ENCODE results near the gene ARHGAP15.

Gene ARHGAP15

GRCh38 chr2:143356336-143356735 lies 227.1 kb downstream of the ARHGAP15 start:
- no peak overlapping the region for H3K4me3 ChIP-seq (ENCODE audit: low read length)
- H3K36me3 ChIP-seq (ENCODE audit: control insufficient read depth, insufficient read depth, low read length, severe bottlenecking) = no peaks in the 10 kb centered on the region
- H3K9ac ChIP-seq (ENCODE audit: low read length) = no peak overlapping the region
- H3K27me3 ChIP-seq (replicated peaks; ENCODE audit: control insufficient read depth, insufficient read depth, low read length) = no peaks in the 10 kb centered on the region
- H3K4me1 ChIP-seq (ENCODE audit: control insufficient read depth, insufficient read depth, low read length) = no peaks in the 10 kb centered on the region
- DNase-seq (ENCODE audit: low read depth) = no peak
- no peaks in the 10 kb centered on the region for H3K9me3 ChIP-seq (ENCODE audit: control insufficient read depth, low read length)

- Histone ChIP-seq H3K4me3 (ENCODE audit: low read length) (no peak overlapping the region), H3K9ac (ENCODE audit: low read length) (no peak overlapping the region), H3K27me3 (replicated peaks; ENCODE audit: control insufficient read depth, insufficient read depth, low read length) (no peaks in the 10 kb centered on the region), H3K9me3 (ENCODE audit: control insufficient read depth, low read length) (no peaks in the 10 kb centered on the region), H3K4me1 (ENCODE audit: control insufficient read depth, insufficient read depth, low read length) (no peaks in the 10 kb centered on the region), H3K36me3 (ENCODE audit: control insufficient read depth, insufficient read depth, low read length, severe bottlenecking) (no peaks in the 10 kb centered on the region)
- DNase-seq (ENCODE audit: low read depth) = no peak
Measured at GRCh38 chr2:143356736-143357446, 227.7 kb downstream of the ARHGAP15 start.

GRCh38 chr2:143357966-143358365 lies 228.7 kb downstream of the ARHGAP15 start:
- H3K4me1 ChIP-seq (ENCODE audit: control insufficient read depth, insufficient read depth, low read length) = no peaks in the 10 kb centered on the region
- no peaks in the 10 kb centered on the region for H3K9me3 ChIP-seq (ENCODE audit: control insufficient read depth, low read length)
- no peak overlapping the region for H3K4me3 ChIP-seq (ENCODE audit: low read length)
- DNase-seq (ENCODE audit: low read depth) = peak; percentile 14
- H3K27me3 ChIP-seq (replicated peaks; ENCODE audit: control insufficient read depth, insufficient read depth, low read length) = no peaks in the 10 kb centered on the region
- H3K9ac ChIP-seq (ENCODE audit: low read length) = no peak overlapping the region
- no peaks in the 10 kb centered on the region for H3K36me3 ChIP-seq (ENCODE audit: control insufficient read depth, insufficient read depth, low read length, severe bottlenecking)

- Histone ChIP-seq H3K36me3 (ENCODE audit: control insufficient read depth, insufficient read depth, low read length, severe bottlenecking) (no peaks in the 10 kb centered on the region), H3K4me3 (ENCODE audit: low read length) (no peak overlapping the region), H3K4me1 (ENCODE audit: control insufficient read depth, insufficient read depth, low read length) (no peaks in the 10 kb centered on the region), H3K27me3 (replicated peaks; ENCODE audit: control insufficient read depth, insufficient read depth, low read length) (no peaks in the 10 kb centered on the region), H3K9me3 (ENCODE audit: control insufficient read depth, low read length) (no peaks in the 10 kb centered on the region), H3K9ac (ENCODE audit: low read length) (no peak overlapping the region)
- no peak for DNase-seq (ENCODE audit: low read depth)
Measured at GRCh38 chr2:143361346-143361745, 232.1 kb downstream of the ARHGAP15 start.

GRCh38 chr2:143371616-143372015 lies 242.4 kb downstream of the ARHGAP15 start:
- H3K4me3 ChIP-seq (ENCODE audit: low read length) = no peak overlapping the region
- DNase-seq (ENCODE audit: low read depth) = no peak
- no peaks in the 10 kb centered on the region for H3K27me3 ChIP-seq (replicated peaks; ENCODE audit: control insufficient read depth, insufficient read depth, low read length)
- H3K4me1 ChIP-seq (ENCODE audit: control insufficient read depth, insufficient read depth, low read length) = peaks cover 4% of the 10 kb centered on the region
- H3K36me3 ChIP-seq (ENCODE audit: control insufficient read depth, insufficient read depth, low read length, severe bottlenecking) = no peaks in the 10 kb centered on the region
- no peak overlapping the region for H3K9ac ChIP-seq (ENCODE audit: low read length)
- H3K9me3 ChIP-seq (ENCODE audit: control insufficient read depth, low read length) = no peaks in the 10 kb centered on the region

GRCh38 chr2:143375384-143375880 lies 246.2 kb downstream of the ARHGAP15 start:
- H3K4me1 ChIP-seq (ENCODE audit: control insufficient read depth, insufficient read depth, low read length) = peaks cover 4% of the 10 kb centered on the region
- no peak overlapping the region for H3K4me3 ChIP-seq (ENCODE audit: low read length)
- H3K36me3 ChIP-seq (ENCODE audit: control insufficient read depth, insufficient read depth, low read length, severe bottlenecking) = no peaks in the 10 kb centered on the region
- no peak for DNase-seq (ENCODE audit: low read depth)
- no peak overlapping the region for H3K9ac ChIP-seq (ENCODE audit: low read length)
- no peaks in the 10 kb centered on the region for H3K27me3 ChIP-seq (replicated peaks; ENCODE audit: control insufficient read depth, insufficient read depth, low read length)
- H3K9me3 ChIP-seq (ENCODE audit: control insufficient read depth, low read length) = no peaks in the 10 kb centered on the region

- H3K36me3 ChIP-seq (ENCODE audit: control insufficient read depth, insufficient read depth, low read length, severe bottlenecking) = no peaks in the 10 kb centered on the region
Measured at GRCh38 chr2:143378996-143379395, 249.8 kb downstream of the ARHGAP15 start.

GRCh38 chr2:143379955-143380354 lies 250.7 kb downstream of the ARHGAP15 start:
- Histone ChIP-seq H3K9me3 (ENCODE audit: control insufficient read depth, low read length) (no peaks in the 10 kb centered on the region), H3K36me3 (ENCODE audit: control insufficient read depth, insufficient read depth, low read length, severe bottlenecking) (no peaks in the 10 kb centered on the region), H3K9ac (ENCODE audit: low read length) (no peak overlapping the region), H3K27me3 (replicated peaks; ENCODE audit: control insufficient read depth, insufficient read depth, low read length) (no peaks in the 10 kb centered on the region), H3K4me3 (ENCODE audit: low read length) (no peak overlapping the region), H3K4me1 (ENCODE audit: control insufficient read depth, insufficient read depth, low read length) (no peaks in the 10 kb centered on the region)
- DNase-seq (ENCODE audit: low read depth) = no peak

More at GRCh38 chr2:143378996-143379395, 249.8 kb downstream of the ARHGAP15 start:
- H3K9me3 ChIP-seq (ENCODE audit: control insufficient read depth, low read length) = no peaks in the 10 kb centered on the region
- H3K4me3 ChIP-seq (ENCODE audit: low read length) = no peak overlapping the region
- DNase-seq (ENCODE audit: low read depth) = no peak
- H3K4me1 ChIP-seq (ENCODE audit: control insufficient read depth, insufficient read depth, low read length) = no peaks in the 10 kb centered on the region
- H3K27me3 ChIP-seq (replicated peaks; ENCODE audit: control insufficient read depth, insufficient read depth, low read length) = no peaks in the 10 kb centered on the region
- H3K9ac ChIP-seq (ENCODE audit: low read length) = no peak overlapping the region

- no peak for DNase-seq (ENCODE audit: low read depth)
- Histone ChIP-seq H3K4me3 (ENCODE audit: low read length) (no peak overlapping the region), H3K9me3 (ENCODE audit: control insufficient read depth, low read length) (no peaks in the 10 kb centered on the region), H3K9ac (ENCODE audit: low read length) (no peak overlapping the region), H3K27me3 (replicated peaks; ENCODE audit: control insufficient read depth, insufficient read depth, low read length) (no peaks in the 10 kb centered on the region), H3K4me1 (ENCODE audit: control insufficient read depth, insufficient read depth, low read length) (no peaks in the 10 kb centered on the region), H3K36me3 (ENCODE audit: control insufficient read depth, insufficient read depth, low read length, severe bottlenecking) (no peaks in the 10 kb centered on the region)
Measured at GRCh38 chr2:143382573-143382972, 253.4 kb downstream of the ARHGAP15 start.

GRCh38 chr2:143383016-143383415 lies 253.8 kb downstream of the ARHGAP15 start:
- Histone ChIP-seq H3K36me3 (ENCODE audit: control insufficient read depth, insufficient read depth, low read length, severe bottlenecking) (no peaks in the 10 kb centered on the region), H3K4me3 (ENCODE audit: low read length) (no peak overlapping the region), H3K9ac (ENCODE audit: low read length) (no peak overlapping the region), H3K27me3 (replicated peaks; ENCODE audit: control insufficient read depth, insufficient read depth, low read length) (no peaks in the 10 kb centered on the region), H3K9me3 (ENCODE audit: control insufficient read depth, low read length) (no peaks in the 10 kb centered on the region), H3K4me1 (ENCODE audit: control insufficient read depth, insufficient read depth, low read length) (no peaks in the 10 kb centered on the region)
- DNase-seq (ENCODE audit: low read depth) = no peak

GRCh38 chr2:143384111-143384510 lies 254.9 kb downstream of the ARHGAP15 start:
- no peaks in the 10 kb centered on the region for H3K36me3 ChIP-seq (ENCODE audit: control insufficient read depth, insufficient read depth, low read length, severe bottlenecking)
- H3K9me3 ChIP-seq (ENCODE audit: control insufficient read depth, low read length) = no peaks in the 10 kb centered on the region
- H3K9ac ChIP-seq (ENCODE audit: low read length) = no peak overlapping the region
- DNase-seq (ENCODE audit: low read depth) = no peak
- no peak overlapping the region for H3K4me3 ChIP-seq (ENCODE audit: low read length)
- H3K27me3 ChIP-seq (replicated peaks; ENCODE audit: control insufficient read depth, insufficient read depth, low read length) = no peaks in the 10 kb centered on the region
- no peaks in the 10 kb centered on the region for H3K4me1 ChIP-seq (ENCODE audit: control insufficient read depth, insufficient read depth, low read length)

- no peaks in the 10 kb centered on the region for H3K4me1 ChIP-seq (ENCODE audit: control insufficient read depth, insufficient read depth, low read length)
Measured at GRCh38 chr2:143390171-143390570, 261.0 kb downstream of the ARHGAP15 start.

More at GRCh38 chr2:143390171-143390570, 261.0 kb downstream of the ARHGAP15 start:
- DNase-seq (ENCODE audit: low read depth) = no peak
- Histone ChIP-seq H3K9ac (ENCODE audit: low read length) (no peak overlapping the region), H3K27me3 (replicated peaks; ENCODE audit: control insufficient read depth, insufficient read depth, low read length) (no peaks in the 10 kb centered on the region), H3K9me3 (ENCODE audit: control insufficient read depth, low read length) (no peaks in the 10 kb centered on the region), H3K4me3 (ENCODE audit: low read length) (no peak overlapping the region), H3K36me3 (ENCODE audit: control insufficient read depth, insufficient read depth, low read length, severe bottlenecking) (no peaks in the 10 kb centered on the region)
